ENCODE results near the gene DPEP1.
"Not testable (repeated sequence)": the region's sequence is repeated elsewhere in the genome, so short reads cannot be mapped to it uniquely, and the experiment has no call there.

DPEP1 gene

GRCh38 chr16:89621698-89622409 is 8.4 kb downstream of the DPEP1 start:
- DNase-seq: no peak

DNA sequence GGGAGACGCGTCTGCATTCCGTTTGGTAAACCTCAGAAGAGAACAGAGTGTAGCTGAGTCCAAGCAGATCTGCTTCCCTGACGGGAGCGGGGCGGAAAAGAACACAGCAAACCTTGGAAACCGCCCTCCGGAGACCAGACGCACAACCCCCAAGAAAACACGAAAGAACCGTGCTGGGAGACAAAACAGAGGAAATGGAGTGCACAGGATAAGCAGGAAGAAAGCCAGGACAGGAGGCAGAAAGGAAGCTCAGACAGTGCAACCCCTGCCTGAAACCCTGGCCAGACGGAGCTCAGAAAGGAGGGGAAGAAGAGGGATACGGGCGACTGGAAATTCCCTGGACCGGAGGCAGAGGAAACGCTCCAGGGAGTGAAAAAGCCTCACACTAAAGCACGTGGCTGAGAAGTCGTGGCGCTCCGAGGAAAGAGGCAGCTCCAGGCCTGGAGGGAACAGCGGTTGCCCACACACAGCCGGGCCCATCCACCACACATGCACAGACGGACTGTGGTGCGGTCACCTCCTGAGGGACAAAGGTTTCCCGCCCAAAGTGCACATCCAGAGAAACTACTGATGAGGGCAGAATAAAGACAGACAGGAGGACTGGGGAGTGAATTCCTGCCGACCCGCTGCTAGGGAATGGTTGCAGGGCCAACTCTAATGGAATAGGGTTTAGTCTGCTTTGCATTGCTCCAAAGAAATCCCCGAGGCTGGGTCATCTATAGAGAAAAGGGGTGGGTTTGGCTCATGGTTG is 10.2 kb downstream of the DPEP1 start:
- DNase-seq: peak; percentile 27

- DNase-seq: no peak
Observed at GRCh38 chr16:89624777-89625761, 11.6 kb downstream of the DPEP1 start.

DNA sequence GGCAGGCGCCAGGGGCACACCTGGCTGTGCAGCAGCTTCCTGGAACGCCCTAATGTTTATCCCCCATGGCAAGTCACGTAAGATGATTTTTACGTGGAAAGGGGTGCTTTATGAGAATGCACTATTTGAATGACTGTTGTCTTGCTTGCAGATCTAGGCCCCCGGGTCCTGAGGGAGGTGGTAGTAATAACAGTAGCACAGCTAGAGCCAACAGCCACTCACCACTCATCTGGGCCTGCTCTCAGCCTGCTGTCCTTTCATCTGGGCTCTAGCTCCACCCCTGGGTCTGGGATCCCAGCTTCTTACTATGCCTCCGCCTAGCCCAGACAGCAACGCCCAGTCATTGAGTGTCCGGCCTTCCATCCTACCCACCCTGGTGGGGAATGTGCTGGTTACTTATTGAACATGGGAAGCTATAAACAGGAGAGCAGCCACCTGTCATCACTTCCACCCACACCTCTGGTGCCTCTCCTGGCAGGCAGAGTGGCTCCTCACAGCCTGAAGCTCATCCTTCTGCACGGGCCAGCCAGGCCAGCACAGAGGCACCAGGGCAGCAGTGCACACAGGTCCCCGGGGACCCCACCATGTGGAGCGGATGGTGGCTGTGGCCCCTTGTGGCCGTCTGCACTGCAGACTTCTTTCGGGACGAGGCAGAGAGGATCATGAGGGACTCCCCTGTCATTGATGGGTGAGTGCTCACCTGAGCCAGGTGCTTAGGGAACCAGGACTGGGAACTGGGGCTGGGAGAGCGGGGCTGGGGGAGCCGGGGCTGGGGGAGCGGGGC is 16.6 kb downstream of the DPEP1 start:
- DNase-seq: no peak

GRCh38 chr16:89633064-89633631 is 19.7 kb downstream of the DPEP1 start:
- peak; percentile 95 for DNase-seq

GRCh38 chr16:89634463-89635385 is 21.3 kb downstream of the DPEP1 start:
- not testable (repeated sequence) for DNase-seq

DNA sequence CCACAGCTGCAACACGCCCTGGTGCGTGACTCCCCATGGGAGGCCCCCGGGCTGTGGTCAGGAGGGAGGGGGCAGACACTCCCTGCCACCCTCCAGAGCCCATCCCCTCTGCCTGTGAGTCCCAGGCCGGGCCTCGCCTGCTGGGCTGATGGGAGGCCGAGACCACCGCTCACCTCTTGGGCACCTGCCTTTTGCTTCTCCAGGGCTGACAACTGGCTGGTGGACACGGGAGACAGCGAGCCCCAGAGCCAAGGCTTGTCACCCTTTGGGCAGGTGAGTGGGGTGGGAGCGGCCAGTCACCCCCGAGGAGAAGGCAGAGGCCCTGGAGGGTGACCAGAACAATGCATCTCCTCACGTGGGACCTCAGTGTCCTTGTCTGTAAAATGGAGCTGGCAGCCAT is 23.2 kb downstream of the DPEP1 start:
- no peak for DNase-seq

- no peak for DNase-seq
Observed at GRCh38 chr16:89637379-89637778, 23.9 kb downstream of the DPEP1 start.

- DNase-seq: no peak
Observed at GRCh38 chr16:89638455-89638854, 25.0 kb downstream of the DPEP1 start.

GRCh38 chr16:89639385-89639784 is 25.9 kb downstream of the DPEP1 start:
- DNase-seq: no peak

DNA sequence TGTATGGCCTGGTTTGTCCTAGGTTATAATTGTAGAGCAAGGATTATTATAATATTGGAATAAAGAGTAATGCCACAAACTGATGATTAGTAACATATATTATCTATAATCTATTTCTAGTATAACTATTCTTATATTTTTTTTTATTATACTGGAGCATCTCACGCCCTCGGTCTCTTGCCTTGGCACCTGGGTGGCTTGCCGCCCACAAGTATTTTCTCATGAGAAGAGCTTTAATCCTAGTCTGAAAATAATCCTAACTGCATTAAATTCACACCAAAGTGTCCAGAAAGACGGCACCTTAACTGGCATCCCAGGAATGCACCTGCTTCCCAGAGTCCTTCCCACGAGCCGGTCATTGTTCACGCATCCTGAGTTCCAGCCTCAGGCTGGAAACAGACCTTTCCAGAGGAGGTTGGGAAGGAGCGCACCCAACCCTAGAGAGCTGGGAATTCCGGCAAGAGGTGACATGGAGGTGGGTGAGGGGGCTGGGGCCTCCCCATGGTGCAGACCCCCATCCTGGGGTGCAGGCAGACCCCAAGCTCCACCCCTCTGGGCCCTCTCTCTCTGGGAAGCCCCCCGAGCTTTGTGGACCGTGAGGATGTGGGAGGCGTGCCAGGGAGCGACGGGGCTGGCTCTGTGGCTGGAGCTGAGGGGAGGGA is 28.1 kb downstream of the DPEP1 start:
- DNase-seq: no peak

DNA sequence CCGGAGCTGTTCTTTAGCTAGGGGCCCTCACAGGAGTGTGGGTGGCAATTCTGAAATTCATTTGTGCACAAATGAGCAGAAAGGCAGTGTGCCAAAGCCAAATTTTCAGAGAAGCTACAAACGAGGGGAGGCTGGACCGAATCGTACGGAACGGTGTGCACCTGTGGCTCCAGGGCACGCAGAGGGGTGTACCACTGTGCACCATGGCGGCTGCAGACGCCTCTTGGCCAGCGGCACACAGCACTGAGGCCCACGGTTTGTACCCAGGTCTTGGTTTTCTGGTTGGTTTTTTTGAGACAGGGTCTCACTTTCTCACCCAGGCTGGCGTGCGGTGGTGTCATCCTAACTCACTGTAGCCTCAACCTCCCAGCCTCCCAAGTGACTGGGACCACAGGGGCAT is 29.1 kb downstream of the DPEP1 start:
- no peak for DNase-seq

- no peak for DNase-seq
Observed at GRCh38 chr16:89643769-89644300, 30.4 kb downstream of the DPEP1 start.

DNA sequence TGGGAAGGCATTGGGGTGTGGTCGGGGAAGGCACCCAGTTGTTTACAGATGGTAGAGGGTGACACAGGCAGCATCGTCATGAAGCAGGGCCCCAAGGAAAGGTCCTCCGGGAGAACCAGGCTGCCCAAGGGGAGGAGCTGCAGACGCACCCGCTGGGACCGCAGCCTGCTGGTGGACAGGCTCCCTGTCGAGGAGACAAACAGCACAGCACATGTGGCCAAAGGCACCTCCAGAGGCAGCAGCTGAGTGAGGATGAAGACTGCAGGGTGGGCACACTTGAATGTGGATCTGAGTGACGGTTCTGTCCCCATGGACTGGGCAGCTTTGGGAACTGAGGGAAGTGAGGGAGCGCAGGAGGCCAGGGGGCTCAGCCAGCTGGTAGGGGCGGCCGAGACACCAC is 31.7 kb downstream of the DPEP1 start:
- no peak for DNase-seq

GRCh38 chr16:89646270-89646669 is 32.8 kb downstream of the DPEP1 start:
- DNase-seq: no peak

DNA sequence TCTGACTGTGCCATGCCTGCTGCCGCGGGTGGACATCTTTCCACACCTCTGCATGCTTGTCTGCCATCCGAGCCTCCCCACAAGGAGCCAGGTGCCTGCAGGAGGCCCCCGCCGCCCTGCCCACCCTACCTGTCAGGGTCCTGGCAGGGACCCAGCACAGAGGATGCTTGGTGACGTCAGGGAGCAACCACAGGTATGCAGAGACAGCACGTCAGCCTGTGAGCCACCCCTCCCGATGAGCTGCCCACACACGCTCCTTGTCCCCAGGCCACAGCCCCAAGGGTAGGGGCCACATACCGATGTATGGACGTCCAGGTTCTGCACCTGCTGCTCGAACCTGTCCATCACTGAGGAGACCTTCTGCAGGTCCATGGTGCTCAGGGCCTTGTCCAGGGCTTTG is 33.5 kb downstream of the DPEP1 start:
- DNase-seq: no peak

GRCh38 chr16:89651584-89651983 is 38.1 kb downstream of the DPEP1 start:
- no peak for DNase-seq

DNA sequence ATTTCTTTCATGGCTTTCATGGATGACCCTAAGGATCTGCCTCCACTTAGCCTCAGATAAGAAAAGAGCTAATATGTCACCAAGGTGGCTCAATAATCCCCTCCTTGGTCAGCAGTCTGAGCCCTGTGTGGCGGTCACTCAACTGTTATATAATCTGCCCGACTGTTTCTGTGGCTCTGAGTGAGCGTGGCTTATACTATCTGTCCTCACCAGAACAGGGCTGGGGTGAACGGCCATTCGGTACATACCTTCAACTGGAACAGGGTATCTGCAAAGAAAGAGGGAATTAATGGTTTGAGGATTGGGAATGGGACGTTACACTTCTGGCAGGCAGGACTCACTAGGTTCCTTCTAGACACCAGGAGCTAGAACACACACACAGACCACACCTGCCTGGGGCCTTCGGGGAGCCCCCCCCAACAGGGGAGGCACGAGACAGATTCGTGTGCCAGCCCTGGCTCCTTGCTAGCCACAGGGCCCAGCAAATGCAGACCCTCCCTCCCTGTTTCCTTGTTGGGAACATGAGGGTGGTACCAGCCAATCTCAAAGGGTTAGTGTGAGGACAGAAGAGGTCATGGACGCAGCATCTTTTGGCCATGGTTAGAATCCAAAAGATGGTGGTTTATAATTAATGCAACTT is 40.3 kb downstream of the DPEP1 start:
- no peak for DNase-seq

DNA sequence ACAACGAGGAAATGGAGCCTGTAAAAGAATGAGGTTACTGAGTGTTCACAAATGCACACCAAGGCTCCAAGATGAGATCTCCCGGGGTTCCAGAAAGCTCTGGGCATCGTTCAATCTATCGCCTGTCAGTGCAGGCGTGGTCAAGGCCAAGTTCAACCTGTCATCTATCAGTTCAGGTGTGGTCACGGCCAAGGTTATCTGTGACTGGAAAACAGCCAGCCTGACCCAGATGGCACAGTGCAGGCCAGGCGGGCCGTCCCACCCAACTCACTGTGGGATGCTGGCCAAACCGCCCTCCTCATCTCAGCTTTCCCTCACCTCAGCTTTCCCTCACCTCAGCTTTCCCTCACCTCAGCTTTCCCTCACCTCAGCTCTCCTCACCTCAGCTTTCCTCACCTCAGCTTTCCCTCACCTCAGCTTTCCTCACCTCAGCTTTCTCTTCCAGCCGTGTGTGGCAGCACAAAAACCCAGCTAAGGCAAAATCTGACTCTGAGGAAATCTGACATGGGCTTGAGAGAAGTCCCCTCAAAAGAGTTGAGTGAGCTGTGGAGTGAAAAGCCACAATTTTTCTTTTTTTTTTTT is 41.7 kb downstream of the DPEP1 start:
- no peak for DNase-seq

Data from EL (cell line).